ENCODE measurements around the gene CYSRT1.

CYSRT1 gene

DNA sequence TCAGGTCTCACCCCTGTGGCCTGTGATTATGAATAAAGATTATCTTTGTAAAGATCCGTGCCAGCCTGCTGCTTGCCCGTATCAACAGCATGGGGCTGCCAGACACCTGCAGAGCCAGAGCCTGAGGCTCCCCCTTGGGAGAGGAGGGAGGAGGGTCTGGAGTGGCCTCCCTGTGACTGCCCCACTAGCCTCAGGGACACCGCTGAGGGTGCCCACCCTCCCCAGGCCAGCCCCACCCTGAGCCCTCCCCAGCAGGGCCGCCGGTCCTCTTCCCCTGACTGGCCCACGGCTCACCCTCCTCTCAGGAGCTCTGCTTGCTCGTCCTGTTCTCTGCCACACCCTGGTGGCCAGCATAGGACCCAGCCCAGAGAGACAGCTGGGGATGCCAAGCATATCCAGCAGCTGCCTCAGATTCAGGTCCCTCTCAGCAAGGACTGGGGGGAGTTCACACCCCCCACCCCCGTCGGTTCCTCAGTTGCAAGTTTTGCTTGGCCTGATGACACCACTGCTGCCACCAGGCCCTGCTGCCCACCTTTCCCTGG is 34.6 kb upstream of the CYSRT1 start:
- DNase-seq (ENCODE audit: low read depth, low spot score), result no peak

DNA sequence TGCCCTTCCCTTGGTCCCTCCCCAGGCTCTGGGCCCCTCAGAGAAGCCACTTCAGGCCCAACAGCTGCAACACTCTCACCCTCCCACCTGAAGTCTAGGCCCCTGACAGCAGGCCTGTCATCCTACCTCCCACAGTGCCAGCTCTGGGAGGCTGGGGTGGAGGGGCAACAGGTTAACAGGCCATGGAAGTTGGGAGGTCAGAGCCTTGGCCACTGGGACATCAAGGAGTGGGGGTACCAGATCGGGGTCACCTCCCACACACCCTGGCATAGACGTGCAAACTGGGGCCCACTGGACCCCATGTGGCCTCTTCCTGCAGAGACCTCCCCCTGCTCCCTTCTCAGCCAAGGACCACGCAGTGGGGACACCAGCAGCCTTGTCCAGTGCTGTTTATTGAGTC is 33.7 kb upstream of the CYSRT1 start:
- DNase-seq (ENCODE audit: low read depth, low spot score), result no peak

DNA sequence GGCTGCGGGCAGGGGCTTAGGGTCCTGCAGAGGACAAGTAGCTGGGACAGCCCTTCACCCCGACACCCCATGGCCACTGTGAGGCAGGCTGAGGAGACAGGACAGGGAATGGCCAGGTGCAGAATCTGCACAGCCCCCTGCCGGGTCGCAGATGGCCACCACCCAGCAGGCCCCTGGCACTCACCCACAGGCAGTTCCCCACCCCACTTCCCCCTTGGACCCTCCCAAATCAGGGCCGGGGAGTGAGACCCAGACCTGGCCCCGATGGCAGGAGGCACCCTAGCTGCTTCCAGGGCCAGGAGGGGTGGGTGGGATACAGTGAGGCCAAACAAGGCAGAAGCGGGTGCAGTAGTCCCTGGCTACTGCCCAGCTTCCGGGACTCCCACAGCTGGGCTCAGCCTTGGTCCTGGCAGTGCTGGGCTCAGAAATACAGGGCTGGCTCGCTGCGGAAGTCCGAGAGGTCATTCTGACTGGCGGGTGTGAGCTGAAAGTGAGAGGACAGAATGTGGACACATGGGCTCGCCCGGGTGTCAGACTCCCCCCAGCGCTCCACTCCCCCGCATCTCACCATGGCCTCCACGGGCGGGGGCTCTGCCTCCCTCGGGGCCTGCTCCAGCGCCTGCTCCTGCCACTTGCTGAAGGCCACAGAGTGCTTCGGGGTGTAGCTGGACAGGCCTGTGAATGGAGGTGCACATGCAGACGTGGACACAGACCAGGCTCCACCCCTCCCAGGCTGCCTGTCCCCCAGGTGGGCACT is 33.1 kb upstream of the CYSRT1 start:
- DNase-seq (ENCODE audit: low read depth, low spot score), result no peak

DNA sequence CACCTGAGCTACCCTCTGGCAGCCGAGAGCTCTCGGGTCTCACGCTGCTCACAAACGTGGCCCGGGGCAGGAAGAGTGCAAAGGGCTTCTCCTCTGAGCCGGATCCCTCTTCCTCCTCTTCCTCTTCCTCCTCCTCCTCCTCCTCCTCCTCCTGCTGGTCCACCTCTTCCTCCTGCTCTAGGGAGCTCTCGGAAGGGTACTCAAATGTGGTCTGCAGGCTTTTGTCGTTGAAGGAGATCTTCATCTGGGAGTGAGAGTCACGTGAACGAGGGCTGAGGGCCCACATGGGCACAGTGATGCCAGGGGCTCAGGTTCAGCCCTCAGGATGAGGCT is 32.6 kb upstream of the CYSRT1 start:
- no peak for DNase-seq (ENCODE audit: low read depth, low spot score)

DNA sequence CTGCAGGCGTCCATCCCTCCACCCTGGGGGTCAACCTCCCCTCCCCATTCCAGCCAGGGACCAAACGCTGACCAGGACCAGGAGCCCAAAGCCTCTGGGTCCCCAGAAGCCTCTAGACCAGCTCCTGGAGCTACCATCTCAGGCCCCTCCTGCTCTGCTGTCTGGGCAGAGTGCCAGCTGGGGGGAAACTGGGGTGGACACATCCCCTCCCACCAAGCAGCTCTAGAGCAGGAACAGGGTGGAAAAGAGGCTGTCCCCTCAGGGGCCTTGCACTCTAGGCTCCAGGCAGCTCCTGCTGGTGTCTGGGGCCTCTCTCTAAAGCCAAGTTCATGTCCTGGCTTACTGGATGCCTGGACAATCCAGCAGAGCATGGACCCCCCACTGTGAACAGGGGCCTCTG is 32.1 kb upstream of the CYSRT1 start:
- DNase-seq (ENCODE audit: low read depth, low spot score), result no peak

DNA sequence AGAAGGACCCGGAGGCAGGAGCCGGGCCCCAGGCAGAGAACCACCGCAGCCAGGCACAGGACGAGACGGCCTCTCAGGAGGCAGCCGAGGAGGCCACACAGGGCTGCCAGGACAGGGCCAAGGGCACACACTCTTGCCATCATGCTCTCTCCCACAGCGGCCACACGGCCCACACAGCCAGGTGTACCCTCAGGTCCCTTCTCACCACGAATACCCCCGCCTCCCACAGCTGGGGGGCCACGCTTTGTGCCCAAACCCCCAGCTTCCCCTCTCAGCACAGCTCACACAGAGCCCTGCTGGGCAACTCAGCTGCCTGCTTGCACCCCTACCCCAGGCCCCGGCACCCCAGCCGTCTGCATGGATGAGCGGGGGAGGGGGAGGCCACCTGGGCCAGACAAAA is 31.2 kb upstream of the CYSRT1 start:
- DNase-seq (ENCODE audit: low read depth, low spot score), result no peak

DNA sequence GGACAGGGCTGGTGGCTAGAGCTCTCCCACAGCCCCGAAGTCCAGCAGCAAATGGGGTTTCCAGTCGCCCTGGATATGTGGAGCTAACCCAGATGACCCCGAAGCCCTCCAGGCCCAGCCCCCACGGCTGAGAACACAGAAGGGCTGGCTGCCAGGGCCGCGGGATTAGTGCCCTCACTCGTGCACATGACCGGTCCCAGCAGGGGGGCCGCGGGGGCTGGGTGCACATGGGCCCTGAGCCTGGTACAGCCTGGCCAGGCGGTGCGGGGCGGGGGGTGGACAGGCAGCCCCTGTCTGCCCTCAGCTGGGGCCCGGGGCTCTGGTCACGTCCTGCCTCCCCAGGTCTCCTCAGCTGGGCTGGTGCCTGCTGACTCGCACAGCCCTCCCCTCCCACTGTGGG is 30.6 kb upstream of the CYSRT1 start:
- no peak for DNase-seq (ENCODE audit: low read depth, low spot score)

DNA sequence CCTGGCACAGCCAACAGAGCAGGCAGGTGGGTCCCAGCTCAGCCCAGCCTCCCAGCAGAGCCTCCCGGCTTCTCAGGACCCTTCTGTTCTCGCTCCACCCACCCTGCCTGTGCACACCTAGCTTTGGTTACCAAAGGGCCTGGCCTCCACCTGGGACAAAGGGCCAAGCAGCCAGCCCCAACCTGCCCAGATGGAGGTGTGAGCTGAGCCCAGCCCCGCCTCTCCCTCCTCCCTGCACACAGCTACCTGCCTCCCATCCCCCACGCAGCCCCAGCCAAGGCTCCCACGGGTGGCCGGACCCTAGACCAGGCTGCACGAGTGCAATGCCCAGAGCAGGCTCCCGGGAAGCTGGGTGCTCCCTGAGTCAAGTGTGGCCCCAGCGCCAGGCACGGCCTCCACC is 30.1 kb upstream of the CYSRT1 start:
- no peak for DNase-seq (ENCODE audit: low read depth, low spot score)

DNA sequence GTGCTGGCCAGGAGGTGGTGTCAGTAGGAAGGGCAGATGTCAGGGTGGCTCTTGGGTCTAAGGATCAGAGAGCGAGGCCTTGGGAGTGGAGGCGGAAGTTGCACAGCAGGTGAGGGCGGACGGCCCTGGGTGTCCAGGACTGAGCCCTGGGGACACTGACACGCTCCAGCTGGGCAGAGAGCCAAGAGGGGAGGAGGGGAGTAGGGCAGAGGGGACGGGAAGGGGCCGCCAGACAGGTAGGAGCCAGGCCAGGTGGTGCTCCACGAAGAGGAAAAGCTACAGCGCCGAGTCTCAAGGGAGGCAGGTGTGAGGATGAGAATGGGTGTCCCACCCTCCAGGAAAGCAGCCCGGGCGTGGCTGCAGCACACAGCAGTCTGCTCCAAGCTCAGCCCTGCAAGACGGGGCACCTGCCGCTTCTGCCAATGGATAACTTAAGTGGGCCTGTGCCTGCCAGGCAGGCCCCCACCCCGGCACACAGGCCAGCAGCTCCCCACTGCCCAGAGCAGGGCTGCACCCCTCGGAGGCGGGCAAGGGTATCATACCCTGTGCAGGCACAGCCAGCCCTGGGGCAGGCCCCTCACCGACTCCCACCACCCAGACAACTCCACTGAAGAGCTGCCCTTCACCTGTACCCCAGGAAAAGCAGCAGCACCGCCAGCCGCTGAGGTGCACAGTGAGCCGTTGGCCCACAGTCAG is 29.3 kb upstream of the CYSRT1 start:
- no peak for DNase-seq (ENCODE audit: low read depth, low spot score)

DNA sequence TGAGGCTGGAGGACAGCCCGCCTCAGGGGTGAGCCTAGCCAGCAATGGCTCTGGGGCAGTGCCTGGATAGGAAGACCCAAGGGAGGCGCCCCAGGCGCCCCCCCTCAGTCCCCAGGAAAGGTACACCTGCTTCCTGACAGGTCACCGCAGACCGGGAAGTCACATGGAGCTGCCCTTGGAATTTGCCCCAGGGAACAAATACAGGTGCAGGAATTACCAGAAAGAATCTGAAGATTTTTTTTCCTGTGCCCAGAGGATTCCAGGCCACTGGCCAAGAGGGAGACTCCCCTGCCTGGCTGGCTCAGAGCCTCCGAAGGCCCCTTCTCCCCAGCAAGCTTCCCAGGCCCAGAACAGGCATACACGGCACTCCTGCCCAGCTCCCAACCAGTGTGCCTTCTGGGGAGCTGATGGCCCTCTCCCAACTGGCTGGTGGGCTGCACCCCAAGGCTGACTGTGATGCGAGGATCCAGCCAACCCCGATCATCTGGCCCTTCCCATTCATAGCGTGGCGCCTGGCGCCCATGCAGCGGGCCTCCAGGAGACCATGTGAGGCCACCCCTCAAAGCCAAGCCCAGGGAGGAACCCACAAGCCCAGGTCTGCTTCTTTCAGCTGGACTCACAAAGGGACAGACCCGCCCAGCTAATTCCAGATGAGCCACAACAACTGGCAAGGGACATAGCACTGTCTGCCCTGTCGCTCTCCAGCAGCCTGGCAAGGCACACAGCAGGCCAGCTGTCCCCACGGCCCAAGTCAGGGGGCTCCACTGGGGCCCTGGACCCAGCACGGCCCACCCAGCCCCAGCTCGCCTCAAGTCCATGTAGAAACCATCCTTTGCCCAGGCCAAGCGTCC is 26.7 kb upstream of the CYSRT1 start:
- peak; percentile 52 for DNase-seq (ENCODE audit: low read depth, low spot score)

DNA sequence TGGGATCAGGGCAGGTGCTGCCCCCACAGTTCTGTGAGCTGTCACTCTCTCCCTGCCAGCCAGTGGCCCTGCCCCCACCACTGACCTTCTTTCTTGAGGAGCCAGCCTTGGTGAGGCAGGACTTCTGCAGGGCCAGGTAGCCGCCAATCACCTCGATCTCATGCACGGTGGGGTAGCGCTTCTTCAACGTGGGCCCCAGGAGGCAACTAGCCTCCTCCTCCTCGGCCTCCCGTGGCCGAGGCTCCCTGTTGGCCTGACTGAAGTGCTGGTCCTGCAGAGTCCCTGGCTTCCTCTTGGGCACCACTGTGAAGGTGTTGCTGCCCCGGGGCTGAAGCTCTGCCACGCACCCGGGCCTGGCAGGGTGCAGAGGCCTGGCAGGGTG is 26.1 kb upstream of the CYSRT1 start:
- DNase-seq (ENCODE audit: low read depth, low spot score), result no peak

DNA sequence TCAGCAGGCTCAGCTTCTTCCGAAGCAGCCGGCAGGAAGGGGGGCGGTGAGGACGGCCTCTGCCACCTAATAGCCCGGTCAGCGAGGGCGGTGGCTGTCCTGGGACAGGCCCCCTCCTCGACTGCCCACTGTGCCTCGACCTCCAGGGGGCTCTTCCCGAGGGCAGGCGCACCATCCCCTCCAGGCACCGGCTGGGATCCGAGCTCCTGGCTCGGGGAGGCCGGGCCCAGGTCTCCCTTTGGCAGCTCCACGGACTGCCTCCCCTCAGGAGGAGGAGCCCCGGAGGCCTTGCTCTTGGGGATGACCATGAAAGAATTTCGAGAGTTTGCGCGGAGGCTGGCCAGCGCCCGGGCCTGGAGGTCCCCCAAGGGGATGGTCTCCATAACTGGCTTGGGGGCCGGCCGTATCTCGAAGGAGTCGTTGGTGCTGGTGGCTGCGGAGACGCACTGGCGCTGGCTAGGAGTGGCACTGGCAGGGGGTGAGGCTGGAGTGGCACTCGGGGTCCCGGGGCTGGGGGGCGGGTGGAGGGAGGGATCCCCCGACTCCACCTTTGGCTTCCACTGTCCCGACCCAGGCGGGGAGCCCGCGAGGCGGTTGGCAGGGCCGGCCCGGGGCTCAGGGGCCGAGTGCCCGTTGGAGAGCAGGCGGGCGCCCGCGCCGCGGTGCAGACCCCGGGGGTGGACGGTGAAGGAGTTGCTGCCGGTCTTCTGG is 25.4 kb upstream of the CYSRT1 start:
- peak; percentile 38 for DNase-seq (ENCODE audit: low read depth, low spot score)

DNA sequence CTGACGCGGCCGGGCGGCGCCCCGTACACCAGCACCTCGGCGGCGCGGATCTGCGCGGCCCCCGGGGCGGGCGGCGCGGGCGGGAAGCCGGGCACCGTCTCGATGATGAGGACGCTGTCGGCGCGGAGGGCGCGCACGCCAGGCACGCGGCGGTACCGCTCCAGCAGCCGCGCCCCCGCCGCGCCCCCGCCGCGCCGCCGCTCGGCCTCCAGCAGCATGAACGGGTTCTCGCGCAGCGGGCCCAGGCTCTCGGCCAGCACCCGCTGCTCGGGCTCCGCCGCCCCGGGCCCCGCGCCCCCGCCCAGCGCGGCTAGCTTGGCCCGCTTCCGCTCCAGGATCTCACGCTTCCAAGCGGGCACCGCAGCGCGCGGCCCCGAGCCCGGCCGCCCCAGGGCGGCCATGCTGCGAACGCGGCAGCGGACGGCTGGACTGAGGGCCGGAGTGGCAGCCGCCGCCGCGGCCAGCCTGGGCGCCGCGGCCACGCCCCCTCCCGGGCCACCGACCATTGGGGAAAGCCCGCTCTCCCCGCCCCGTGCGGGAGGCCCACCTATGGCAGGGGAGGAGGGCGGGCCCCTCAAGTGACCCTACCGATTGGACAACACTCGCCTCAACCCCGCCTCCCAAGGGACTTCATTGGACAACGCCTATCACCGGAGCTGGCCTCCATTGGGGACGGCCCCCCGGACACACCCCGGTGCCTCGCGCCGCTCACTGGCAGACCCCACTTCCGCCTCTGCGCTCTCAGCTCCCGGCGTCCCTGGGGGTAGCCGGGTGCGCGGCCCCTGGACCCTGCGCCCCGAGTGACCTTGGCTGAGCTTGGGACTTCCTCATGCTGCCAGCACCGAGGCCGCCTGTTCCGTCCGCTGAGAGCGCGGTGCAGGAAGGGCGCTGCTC is 24.4 kb upstream of the CYSRT1 start, which contains the start of gene TPRN:
Gene TPRN, minus strand, starts transcription at position 431 of the 894 bp plus-strand sequence. Its CDS starts 30 bp downstream, at position 401.
- peak; percentile 99 for DNase-seq (ENCODE audit: low read depth, low spot score)

DNA sequence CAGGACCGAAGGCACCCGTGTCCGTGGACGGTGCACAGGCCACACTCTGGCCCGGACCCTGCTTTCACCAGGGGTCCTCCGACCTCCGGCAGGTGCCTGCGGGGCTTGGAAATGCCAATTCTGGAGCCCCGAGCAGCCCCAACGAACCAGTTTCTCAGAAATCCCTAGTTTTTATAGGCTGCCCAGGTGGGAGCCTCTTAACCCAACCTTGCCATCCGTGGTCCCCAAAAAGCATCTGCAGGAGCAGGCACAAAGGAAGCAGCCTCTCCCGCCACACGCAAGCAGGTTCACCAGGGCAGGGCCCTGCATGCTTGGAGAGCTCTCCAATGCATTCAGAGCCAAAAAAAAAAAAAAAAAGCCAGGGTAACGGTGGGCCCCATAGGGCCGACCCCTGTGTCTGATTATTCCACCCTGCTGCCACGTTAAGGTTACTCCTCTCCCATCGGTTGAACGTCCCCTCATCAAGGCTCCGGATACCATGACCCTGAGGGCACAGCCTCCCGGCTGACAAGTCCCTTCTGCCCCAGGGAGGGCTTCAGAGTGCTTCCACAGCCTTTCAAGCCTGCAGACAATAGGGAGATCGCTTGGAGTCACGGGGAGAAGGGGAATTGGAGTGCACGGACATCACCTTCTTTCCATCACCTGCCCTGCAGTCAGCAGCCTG is 23.6 kb upstream of the CYSRT1 start:
- DNase-seq (ENCODE audit: low read depth, low spot score), result peak; percentile 50

DNA sequence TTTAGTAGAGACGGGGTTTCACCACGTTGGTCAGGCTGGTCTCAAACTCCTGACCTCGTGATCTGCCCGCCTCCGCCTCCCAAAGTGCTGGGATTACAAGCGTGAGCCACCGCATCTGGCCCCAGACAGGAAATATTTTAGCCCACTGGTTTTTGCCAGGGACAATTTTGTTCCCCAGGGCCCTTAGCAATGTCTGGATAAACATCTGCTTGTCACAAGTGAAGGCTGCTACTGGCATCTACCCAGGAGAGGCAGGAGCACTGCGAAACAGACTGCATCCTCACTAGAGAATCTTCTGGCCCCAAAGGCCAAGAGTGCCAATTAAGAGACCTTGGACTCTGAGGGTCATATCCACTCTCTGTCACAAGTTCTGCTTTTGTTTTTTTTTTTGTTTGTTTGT is 22.0 kb upstream of the CYSRT1 start:
- no peak for DNase-seq (ENCODE audit: low read depth, low spot score)

DNA sequence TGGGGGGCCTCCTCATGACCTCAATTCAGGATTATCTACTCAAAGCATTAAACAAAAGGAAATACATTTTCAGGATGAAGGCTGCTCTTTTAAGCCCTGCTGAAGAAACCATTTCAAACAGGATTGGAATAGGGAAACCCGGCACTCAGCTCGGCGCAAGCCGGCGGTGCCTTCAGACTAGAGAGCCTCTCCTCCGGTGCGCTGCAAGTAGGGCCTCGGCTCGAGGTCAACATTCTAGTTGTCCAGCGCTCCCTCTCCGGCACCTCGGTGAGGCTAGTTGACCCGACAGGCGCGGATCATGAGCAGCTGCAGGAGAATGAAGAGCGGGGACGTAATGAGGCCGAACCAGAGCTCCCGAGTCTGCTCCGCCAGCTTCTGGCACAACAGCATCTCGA is 20.2 kb upstream of the CYSRT1 start:
- no peak for DNase-seq (ENCODE audit: low read depth, low spot score)

DNA sequence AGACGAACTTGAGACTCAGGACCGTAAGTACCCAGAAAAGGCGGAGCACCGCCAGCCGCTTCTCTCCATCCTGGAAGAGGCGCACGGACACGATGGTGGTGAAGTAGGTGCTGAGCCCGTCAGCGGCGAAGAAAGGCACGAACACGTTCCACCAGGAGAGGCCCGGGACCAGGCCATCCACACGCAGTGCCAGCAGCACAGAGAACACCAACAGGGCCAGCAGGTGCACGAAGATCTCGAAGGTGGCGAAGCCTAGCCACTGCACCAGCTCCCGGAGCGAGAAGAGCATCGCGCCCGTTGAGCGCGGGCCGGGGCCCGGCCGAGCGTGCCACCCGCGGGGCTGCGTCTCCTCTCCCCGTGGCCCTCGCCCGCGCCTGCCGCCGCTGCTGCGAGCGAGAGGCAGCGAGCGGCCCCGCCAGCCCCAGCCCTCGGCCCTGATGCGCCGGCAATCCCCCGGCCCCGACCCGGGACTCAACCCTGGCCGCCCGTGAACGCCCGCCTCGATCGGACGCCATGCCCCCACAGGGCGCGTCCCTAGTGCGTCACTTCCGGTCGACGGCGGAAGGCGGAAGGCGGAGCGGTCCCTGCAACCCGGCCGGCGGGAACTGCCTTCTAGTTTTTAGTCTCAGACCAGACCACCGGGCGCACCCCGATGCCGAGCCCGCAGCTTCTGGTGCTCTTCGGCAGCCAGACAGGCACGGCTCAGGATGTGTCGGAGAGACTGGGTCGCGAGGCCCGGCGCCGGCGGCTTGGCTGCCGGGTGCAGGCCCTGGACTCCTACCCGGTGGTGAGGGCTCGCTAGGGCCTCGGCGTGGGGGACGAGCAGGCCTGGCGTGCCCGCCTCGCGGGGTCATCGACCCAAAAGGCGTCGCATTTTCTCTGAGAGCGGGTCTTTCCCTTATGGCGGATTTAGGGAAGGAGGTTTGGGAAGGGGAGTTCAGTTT is 19.6 kb upstream of the CYSRT1 start, which contains the start of the genes NDOR1 and TMEM203:
Gene NDOR1, plus strand, starts transcription at position 575 of the 944 bp plus-strand sequence. Its CDS starts 78 bp downstream, at position 653.
Gene TMEM203, minus strand, starts transcription at position 523 of the 944 bp plus-strand sequence. Its CDS starts 234 bp downstream, at position 289.
- DNase-seq (ENCODE audit: low read depth, low spot score), result peak; percentile 90

DNA sequence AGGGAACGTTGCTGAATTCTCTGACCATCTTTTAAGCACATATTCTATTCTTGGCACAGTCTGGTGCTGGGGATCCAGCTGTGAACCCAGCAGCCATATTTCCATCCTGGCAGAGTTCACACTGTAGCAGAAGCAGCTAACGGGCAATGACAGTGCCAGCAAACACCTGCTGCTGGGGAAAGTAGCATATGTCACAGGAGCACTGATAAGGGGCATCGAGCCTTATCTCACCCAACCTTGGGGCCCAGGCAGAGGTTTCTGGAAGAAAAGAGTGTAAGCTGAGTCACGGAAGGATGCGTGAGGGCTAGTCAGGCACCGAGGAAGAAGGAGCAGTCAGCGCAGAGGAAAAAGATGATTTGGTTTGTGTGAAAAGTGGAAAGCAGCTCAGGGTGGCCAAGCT is 18.4 kb upstream of the CYSRT1 start:
- no peak for DNase-seq (ENCODE audit: low read depth, low spot score)

DNA sequence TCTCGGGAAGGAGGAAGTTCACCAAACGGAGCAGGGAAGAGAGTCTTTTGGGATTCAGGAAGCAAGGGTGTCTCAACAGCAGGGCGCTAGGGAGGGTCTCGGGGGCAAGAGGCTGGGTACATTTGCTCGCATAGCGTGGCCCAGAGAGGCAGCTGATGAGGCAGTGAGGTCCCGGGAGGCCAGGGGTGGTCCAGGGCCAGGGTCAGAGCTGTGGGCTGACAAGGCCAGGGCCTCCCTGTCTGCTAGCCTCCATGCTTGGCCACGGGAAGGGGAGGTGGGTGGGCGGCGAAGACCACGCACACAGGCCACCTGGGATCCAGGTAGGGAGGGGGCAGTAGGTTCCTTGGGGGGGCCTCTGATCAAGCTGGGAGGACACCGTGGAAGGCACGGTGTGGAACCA is 13.4 kb upstream of the CYSRT1 start:
- DNase-seq (ENCODE audit: low read depth, low spot score), result no peak
